NCI-H187 (cell line): ENCODE data around the gene RGS1.

Source experiments
- DNase-seq, 2 experiments: peaks; one replicate each; lab custom pipeline; 2025; lab: John Stamatoyannopoulos, UW

The RGS1 gene

GRCh38 chr1:192581131-192581927 is 5.8 kb downstream of the RGS1 start:
- no peak for DNase-seq

- DNase-seq: no peak
Measured at GRCh38 chr1:192584866-192585265, 9.3 kb downstream of the RGS1 start.

GRCh38 chr1:192587386-192588266 is 12.1 kb downstream of the RGS1 start:
- no peak for DNase-seq

GRCh38 chr1:192588546-192588945 is 13.0 kb downstream of the RGS1 start:
- DNase-seq: no peak

- DNase-seq: no peak
Measured at GRCh38 chr1:192589813-192590212, 14.2 kb downstream of the RGS1 start.

- DNase-seq: no peak
Measured at GRCh38 chr1:192592517-192592916, 16.9 kb downstream of the RGS1 start.

GRCh38 chr1:192592981-192593708 is 17.6 kb downstream of the RGS1 start:
- no peak for DNase-seq

GRCh38 chr1:192595299-192595698 is 19.7 kb downstream of the RGS1 start:
- no peak for DNase-seq

- DNase-seq: no peak
Measured at GRCh38 chr1:192598589-192598988, 23.0 kb downstream of the RGS1 start.

- no peak for DNase-seq
Measured at GRCh38 chr1:192600275-192600674, 24.7 kb downstream of the RGS1 start.

- DNase-seq: no peak
Measured at GRCh38 chr1:192601143-192601542, 25.6 kb downstream of the RGS1 start.

- no peak for DNase-seq
Measured at GRCh38 chr1:192601567-192601966, 26.0 kb downstream of the RGS1 start.

- no peak for DNase-seq
Measured at GRCh38 chr1:192602757-192603156, 27.2 kb downstream of the RGS1 start.

GRCh38 chr1:192603218-192603787 is 27.7 kb downstream of the RGS1 start:
- DNase-seq: no peak

- DNase-seq: no peak
Measured at GRCh38 chr1:192604979-192605620, 29.5 kb downstream of the RGS1 start.

GRCh38 chr1:192608671-192609070 is 33.1 kb downstream of the RGS1 start:
- DNase-seq: no peak

- DNase-seq: no peak
Measured at GRCh38 chr1:192609110-192610079, 33.8 kb downstream of the RGS1 start.

GRCh38 chr1:192610112-192610889 is 34.7 kb downstream of the RGS1 start:
- no peak for DNase-seq

- DNase-seq: no peak
Measured at GRCh38 chr1:192615055-192615454, 39.5 kb downstream of the RGS1 start.
